K562 (cell line): ENCODE results near the gene TCF12. TPM values are rescaled to one million over a fixed set of nuclear protein-coding genes. Genes with fewer than 3 reads are reported as not detected.
A peak's percentile ranks its signal among the peaks of the same experiment; 100 is the strongest.

Experiments
- ESRRB ChIP-seq: fragments of 250-450 bp; sonication (Bioruptor Pico); IDR thresholded peaks from 2 replicates; pipeline ENCODE4 v1.5.0; 2020; ENCODE audit warnings: mild to moderate bottlenecking, moderate library complexity, borderline replicate concordance
- HLTF ChIP-seq: fragments of 450-650 bp; IDR thresholded peaks from 2 replicates; pipeline ENCODE4 v1.6.1; 2016
- HMG20A ChIP-seq: fragments of 450-650 bp; formaldehyde crosslinking; conservative IDR thresholded peaks from 2 replicates; pipeline ENCODE4 v1.4.0; 2020; ENCODE audit warnings: mild to moderate bottlenecking, mixed read lengths
- MEF2A ChIP-seq: IDR thresholded peaks from 2 replicates; pipeline ENCODE4 v1.6.1; 2011; ENCODE audit warnings: low read depth, mild to moderate bottlenecking, low read length, moderate library complexity; ENCODE audit not compliant: control insufficient read depth
- MTA1 ChIP-seq: fragments of 450-650 bp; IDR thresholded peaks from 2 replicates; pipeline ENCODE4 v1.6.1; 2017; ENCODE audit warnings: borderline replicate concordance
- NFXL1 ChIP-seq: fragments of 450-650 bp; formaldehyde crosslinking; IDR thresholded peaks from 2 replicates; pipeline ENCODE4 v1.4.0; 2021; ENCODE audit warnings: mild to moderate bottlenecking
- PHF21A ChIP-seq: fragments of 450-650 bp; IDR thresholded peaks from 2 replicates; pipeline ENCODE4 v1.6.1; 2017; ENCODE audit warnings: low read depth, borderline replicate concordance
- RNF219 ChIP-seq: fragments of 250-450 bp; sonication (Bioruptor Pico); IDR thresholded peaks from 2 replicates; pipeline ENCODE4 v1.5.0; 2022; ENCODE audit warnings: mild to moderate bottlenecking
- SMARCA4 ChIP-seq: fragments of 450-650 bp; IDR thresholded peaks from 2 replicates; pipeline ENCODE4 v1.6.1; 2016
- SMARCE1 ChIP-seq: fragments of 450-650 bp; IDR thresholded peaks from 2 replicates; pipeline ENCODE4 v1.7.1; 2016; ENCODE audit warnings: mild to moderate bottlenecking
- TCFL5 ChIP-seq: fragments of 250-450 bp; sonication (Bioruptor Pico); conservative IDR thresholded peaks from 2 replicates; pipeline ENCODE4 v1.6.1; 2021; ENCODE audit warnings: mild to moderate bottlenecking, moderate library complexity, matching md5 sums
- TSC22D4 ChIP-seq: fragments of 450-650 bp; IDR thresholded peaks from 2 replicates; pipeline ENCODE4 v1.6.1; 2016; ENCODE audit warnings: missing genetic modification characterization, missing biosample characterization, control low read depth
- ZNF175 ChIP-seq: fragments of 200-800 bp; sonication (Bioruptor generic); IDR thresholded peaks from 2 replicates; pipeline ENCODE4 v1.6.1; 2016; ENCODE audit warnings: low read depth, mild to moderate bottlenecking, missing genetic modification characterization, missing compliant biosample characterization
- ZNF586 ChIP-seq: fragments of 450-650 bp; formaldehyde crosslinking; conservative IDR thresholded peaks from 2 replicates; pipeline ENCODE4 v1.4.0; 2020; ENCODE audit warnings: mild to moderate bottlenecking, moderate library complexity
- polyA plus RNA-seq, 8 experiments: library from polyadenylated mRNA; depleted of rRNA in 4 of 8; stranded (reverse) in 5 of 8; unstranded in 3 of 8; fragments of >200 nt; fragmentation: Nextera tagmentation in 2 of 8; fragmentation: Illumina TruSeq in 1 of 8; extraction: Ambion mirVana in 2 of 8; extraction: Trizol in 1 of 8; gene quantifications; 2 replicates each; pipeline versions ENCODE4 v1.2.1 to v1.2.3, GENCODE V29; 2011 to 2014; ENCODE audit warnings: inconsistent platforms in 1 of 8, missing spikeins in 1 of 8
- total RNA-seq, 7 experiments: library from RNA; depleted of rRNA in 6 of 7; stranded (reverse); fragments of >200 nt in 6 of 7; fragmentation: Illumina TruSeq in 2 of 7; extraction: Trizol in 2 of 7; gene quantifications; 2 replicates each; pipeline versions ENCODE4 v1.2.1 to v1.2.3, GENCODE V29; 2011 to 2021; ENCODE audit warnings: low replicate concordance in 1 of 7
- TF ChIP-seq, protein P1 (sequence below): sonication (generic); formaldehyde crosslinking; IDR thresholded peaks from 2 replicates; pipeline ENCODE4 v1.8.0; 2022; ENCODE audit warnings: mild to moderate bottlenecking, missing genetic modification reagents, borderline replicate concordance
- TF ChIP-seq, protein P2 (sequence below), 2 experiments: fragments of 250-450 bp in 1 of 2; fragments of 450-650 bp in 1 of 2; sonication (Bioruptor Pico) in 1 of 2; IDR thresholded peaks; 2 replicates each; pipeline versions ENCODE4 v1.6.1 to v1.8.0; 2016 to 2021; ENCODE audit warnings: mild to moderate bottlenecking in 2 of 2, moderate library complexity in 2 of 2, missing compliant biosample characterization in 1 of 2, missing genetic modification characterization in 1 of 2

TCF12 gene
- total and polyA plus RNA-seq, 9 of the 15 experiments (the other 6 are each of a cell fraction or from before 2014, with no cell fraction given), result 10.5 to 132 (median 52.9) TPM

DNA sequence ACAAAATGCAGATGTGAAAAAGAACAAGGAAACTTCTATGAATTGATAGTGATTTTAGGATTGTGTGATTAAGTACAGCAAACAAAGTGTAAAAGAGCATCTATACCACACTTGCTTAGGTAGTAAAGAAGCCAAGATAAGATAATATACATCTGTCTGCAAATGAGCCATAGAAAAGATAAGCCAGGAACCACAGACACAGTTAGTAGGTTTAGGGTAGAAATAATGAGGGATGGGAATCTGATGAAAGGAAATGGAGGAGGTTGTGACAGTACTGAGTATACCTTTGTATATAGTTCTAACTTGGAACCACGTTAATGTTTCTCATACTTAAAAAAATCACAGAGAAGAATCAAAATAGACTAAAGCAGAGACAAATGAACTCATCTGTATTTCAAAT lies 54.0 kb downstream of the TCF12 start (continued):
- TF ChIP-seq ZNF175 (no peak), ESRRB (CRISPR knock-in tag) (no peak), TSC22D4 (tag) (no peak), NFXL1 (CRISPR knock-in tag) (no peak), SMARCE1 (peak; percentile 52; the same call in 1 of the 2 replicates), SMARCA4 (peak; percentile 74; the same call in 1 of the 2 replicates), HLTF (no peak), PHF21A (no peak), MEF2A (no peak), TCFL5 (CRISPR knock-in tag) (no peak), ZNF586 (CRISPR knock-in tag) (no peak), RNF219 (CRISPR knock-in tag) (no peak), MTA1 (peak; percentile 24; the same call in 1 of the 2 replicates), HMG20A (CRISPR knock-in tag) (no peak)
- TF ChIP-seq, protein P1, sequence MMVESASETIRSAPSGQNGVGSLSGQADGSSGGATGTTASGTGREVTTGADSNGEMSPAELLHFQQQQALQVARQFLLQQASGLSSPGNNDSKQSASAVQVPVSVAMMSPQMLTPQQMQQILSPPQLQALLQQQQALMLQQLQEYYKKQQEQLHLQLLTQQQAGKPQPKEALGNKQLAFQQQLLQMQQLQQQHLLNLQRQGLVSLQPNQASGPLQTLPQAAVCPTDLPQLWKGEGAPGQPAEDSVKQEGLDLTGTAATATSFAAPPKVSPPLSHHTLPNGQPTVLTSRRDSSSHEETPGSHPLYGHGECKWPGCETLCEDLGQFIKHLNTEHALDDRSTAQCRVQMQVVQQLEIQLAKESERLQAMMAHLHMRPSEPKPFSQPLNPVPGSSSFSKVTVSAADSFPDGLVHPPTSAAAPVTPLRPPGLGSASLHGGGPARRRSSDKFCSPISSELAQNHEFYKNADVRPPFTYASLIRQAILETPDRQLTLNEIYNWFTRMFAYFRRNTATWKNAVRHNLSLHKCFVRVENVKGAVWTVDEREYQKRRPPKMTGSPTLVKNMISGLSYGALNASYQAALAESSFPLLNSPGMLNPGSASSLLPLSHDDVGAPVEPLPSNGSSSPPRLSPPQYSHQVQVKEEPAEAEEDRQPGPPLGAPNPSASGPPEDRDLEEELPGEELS (CRISPR knock-in tag), result no peak
- TF ChIP-seq, protein P2, sequence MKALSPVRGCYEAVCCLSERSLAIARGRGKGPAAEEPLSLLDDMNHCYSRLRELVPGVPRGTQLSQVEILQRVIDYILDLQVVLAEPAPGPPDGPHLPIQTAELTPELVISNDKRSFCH (CRISPR knock-in tag; IDR thresholded peaks at IDR 0.05), result no peak
- TF ChIP-seq, protein P2 (tag; IDR thresholded peaks at IDR 0.05), result no peak
